HCT116 (cell line): Measurements from ENCODE around the gene VDAC1. TPM values are rescaled to one million over a fixed set of nuclear protein-coding genes. Genes with fewer than 3 reads are reported as not detected.

Source experiments
- ATAC-seq: fragments of 200-7000 bp; cut with Tn5 transposase; 2 replicates; pipeline ENCODE4 v1.9.1; 2020; ENCODE audit warnings: mild to moderate bottlenecking, moderate library complexity
- BruUV-seq: library from RNA; stranded (reverse); fragments of 400-500 nt; replicated peaks from 2 replicates; lab custom pipeline; 2021; lab: Mats Ljungman, UMichigan
- CTCF ChIA-PET: fragments of 300-600 bp; sonication (Branson Sonifier 250); formaldehyde crosslinking; loops from one replicate; lab custom pipeline; 2021; ENCODE audit warnings: antibody characterized with exemption; lab: Charles Lee
- POLR2A ChIA-PET: fragments of 300-600, 350-600 bp; sonication (Branson Sonifier 250); formaldehyde crosslinking; loops from one replicate; lab custom pipeline; 2021; ENCODE audit warnings: antibody characterized with exemption; lab: Charles Lee
- RAD21 ChIA-PET, 2 experiments: fragments of 300-600 bp; sonication (Branson Sonifier 250); formaldehyde crosslinking; loops; one replicate each; lab custom pipeline; 2023; ENCODE audit warnings: low total read pairs in 2 of 2; ENCODE audit not compliant: uncharacterized antibody in 2 of 2, unreplicated experiment in 2 of 2, low non-redundant PET in 1 of 2; lab: Charles Lee
- DNase-seq: peaks from one replicate; pipeline ENCODE4 v3.0.0-alpha.2; 2010; ENCODE audit warnings: low read depth, low spot score
- H2AFZ ChIP-seq: fragments of 200-600 bp; shearing (Covaris generic), sonication (generic); 2 replicates; pipeline ENCODE4 v1.6.1; 2017; ENCODE audit warnings: low read depth, mixed run types, mixed read lengths, antibody characterized with exemption, low read length; ENCODE audit not compliant: poor library complexity, severe bottlenecking
- H3K27ac ChIP-seq: 2 replicates; pipeline ENCODE4 v1.5.1; 2012; ENCODE audit warnings: low read depth, low read length
- H3K27me3 ChIP-seq: fragments of 200-600 bp; sonication (generic); 2 replicates; pipeline ENCODE4 v1.6.1; 2016; ENCODE audit warnings: mixed run types, low read length, mixed read lengths; ENCODE audit not compliant: insufficient read depth
- H3K36me3 ChIP-seq, 2 experiments: fragments of 200-500 bp in 1 of 2; fragments of 200-600 bp in 1 of 2; sonication (Bioruptor generic) in 1 of 2; sonication (generic) in 1 of 2; 2 replicates each; pipeline versions ENCODE4 v1.5.1 to v1.6.1; 2014 to 2016; ENCODE audit warnings: low read length in 2 of 2, inconsistent platforms in 1 of 2, mixed read lengths in 1 of 2, mixed run types in 1 of 2; ENCODE audit not compliant: insufficient read depth in 2 of 2, control insufficient read depth in 1 of 2
- H3K4me1 ChIP-seq, 2 experiments: fragments of 200-600 bp in 1 of 2; sonication (generic) in 1 of 2; 2 replicates each; pipeline versions ENCODE4 v1.5.1 to v1.6.1; 2012 to 2017; ENCODE audit warnings: low read length in 2 of 2, inconsistent platforms in 1 of 2, mild to moderate bottlenecking in 1 of 2, mixed read lengths in 1 of 2, mixed run types in 1 of 2, moderate library complexity in 1 of 2; ENCODE audit not compliant: insufficient read depth in 2 of 2, control insufficient read depth in 1 of 2
- H3K4me2 ChIP-seq: fragments of 200-600 bp; sonication (generic); 2 replicates; pipeline ENCODE4 v1.6.1; 2017; ENCODE audit warnings: mixed run types, low read length, mixed read lengths
- H3K4me3 ChIP-seq, 2 experiments: fragments of 200-600 bp in 1 of 2; sonication (generic) in 1 of 2; replicated peaks in 1 of 2; 2 replicates each; pipeline ENCODE4 v1.5.1; 2011 to 2016; ENCODE audit warnings: low read length in 2 of 2, control low read depth in 1 of 2, low read depth in 1 of 2, mild to moderate bottlenecking in 1 of 2, mixed read lengths in 1 of 2, mixed run types in 1 of 2
- H3K79me2 ChIP-seq: fragments of 200-600 bp; sonication (generic); 2 replicates; pipeline ENCODE4 v1.6.1; 2017; ENCODE audit warnings: mild to moderate bottlenecking, mixed run types, low read length, moderate library complexity, mixed read lengths; ENCODE audit not compliant: insufficient read depth
- H3K9ac ChIP-seq: fragments of 200-600 bp; sonication (generic); 2 replicates; pipeline ENCODE4 v1.6.1; 2016; ENCODE audit warnings: low read length, mixed read lengths
- H3K9me2 ChIP-seq: fragments of 200-600 bp; sonication (generic), shearing (Covaris generic); 2 replicates; pipeline ENCODE4 v1.6.1; 2017; ENCODE audit warnings: mixed run types, mild to moderate bottlenecking, moderate library complexity; ENCODE audit not compliant: insufficient read depth
- H3K9me3 ChIP-seq, 2 experiments: fragments of 200-500 bp in 1 of 2; fragments of 200-600 bp in 1 of 2; sonication (Bioruptor generic) in 1 of 2; sonication (generic) in 1 of 2; 2 replicates each; pipeline ENCODE4 v1.6.1; 2014 to 2017; ENCODE audit warnings: low read length in 2 of 2, mixed read lengths in 2 of 2, inconsistent platforms in 1 of 2, low read depth in 1 of 2, mild to moderate bottlenecking in 1 of 2, mixed run types in 1 of 2, moderate library complexity in 1 of 2; ENCODE audit not compliant: control insufficient read depth in 1 of 2, insufficient read depth in 1 of 2
- H4K20me1 ChIP-seq: fragments of 200-600 bp; sonication (generic), shearing (Covaris generic); 2 replicates; pipeline ENCODE4 v1.6.1; 2017; ENCODE audit warnings: mixed run types, mild to moderate bottlenecking, moderate library complexity; ENCODE audit not compliant: insufficient read depth
- ATF3 ChIP-seq: IDR thresholded peaks from 2 replicates; pipeline ENCODE4 v1.6.1; 2012
- CEBPB ChIP-seq: IDR thresholded peaks from 2 replicates; pipeline ENCODE4 v1.6.1; 2012; ENCODE audit warnings: low read depth
- EGR1 ChIP-seq: IDR thresholded peaks from 2 replicates; pipeline ENCODE4 v1.6.1; 2012; ENCODE audit warnings: low read depth
- ELF1 ChIP-seq: IDR thresholded peaks from 2 replicates; pipeline ENCODE4 v1.6.1; 2012; ENCODE audit warnings: low read depth, borderline replicate concordance
- EZH2 ChIP-seq: fragments of 200-600 bp; sonication (generic); IDR thresholded peaks from 2 replicates; pipeline ENCODE4 v1.6.1; 2017; ENCODE audit warnings: antibody characterized with exemption, mixed run types
- EZH2phosphoT487 ChIP-seq: fragments of 200-600 bp; IDR thresholded peaks from 2 replicates; pipeline ENCODE4 v1.6.1; 2018; ENCODE audit warnings: antibody characterized with exemption, borderline replicate concordance
- FOSL1 ChIP-seq: IDR thresholded peaks from 2 replicates; pipeline ENCODE4 v1.6.1; 2012; ENCODE audit warnings: low read depth
- JUND ChIP-seq: IDR thresholded peaks from 2 replicates; pipeline ENCODE4 v1.6.1; 2012
- MAX ChIP-seq: IDR thresholded peaks from 2 replicates; pipeline ENCODE4 v1.6.1; 2012
- POLR2A ChIP-seq: IDR thresholded peaks from 2 replicates; pipeline ENCODE4 v1.7.0; 2011; ENCODE audit warnings: borderline replicate concordance; ENCODE audit not compliant: insufficient read depth, insufficient read length; ENCODE audit errors: extremely low read depth
- POLR2AphosphoS5 ChIP-seq: IDR thresholded peaks from 2 replicates; pipeline ENCODE4 v1.6.1; 2011; ENCODE audit warnings: mild to moderate bottlenecking, low read depth, low read length, moderate library complexity
- SIN3A ChIP-seq: IDR thresholded peaks from 2 replicates; pipeline ENCODE4 v1.6.1; 2012; ENCODE audit warnings: low read depth
- SP1 ChIP-seq: IDR thresholded peaks from 2 replicates; pipeline ENCODE4 v1.6.1; 2012; ENCODE audit warnings: low read depth
- SRF ChIP-seq: IDR thresholded peaks from 2 replicates; pipeline ENCODE4 v1.6.1; 2012; ENCODE audit warnings: low read depth
- TCF7L2 ChIP-seq: IDR thresholded peaks from 2 replicates; pipeline ENCODE4 v1.7.0; 2011; ENCODE audit warnings: borderline replicate concordance, inconsistent platforms; ENCODE audit not compliant: insufficient read depth, insufficient read length; ENCODE audit errors: extremely low read depth
- ZBTB33 ChIP-seq: IDR thresholded peaks from 2 replicates; pipeline ENCODE4 v1.6.1; 2011; ENCODE audit warnings: mild to moderate bottlenecking, low read length, moderate library complexity; ENCODE audit not compliant: insufficient replicate concordance; ENCODE audit errors: extremely low read depth
- ZNF274 ChIP-seq: fragments of 200-500 bp; sonication (Bioruptor generic); IDR thresholded peaks from 2 replicates; pipeline ENCODE4 v1.6.1; 2014; ENCODE audit warnings: mild to moderate bottlenecking, low read depth, low read length, inconsistent platforms
- intact Hi-C: fragments of 100-400 bp; cut with micrococcal nuclease; formaldehyde crosslinking; loops from 2 replicates; pipeline ENCODE4 v1.10.0; 2022
- total RNA-seq: library from RNA; stranded (reverse); gene quantifications from one replicate; pipeline ENCODE4 v1.2.1, GENCODE V29; 2021; ENCODE audit not compliant: unreplicated experiment
- TF ChIP-seq, protein P1 (sequence below): IDR thresholded peaks from 2 replicates; pipeline ENCODE4 v1.6.1; 2012; ENCODE audit warnings: low read depth

The VDAC1 gene
- total RNA-seq, 1 experiment from 2014 or later: 269 TPM

DNA sequence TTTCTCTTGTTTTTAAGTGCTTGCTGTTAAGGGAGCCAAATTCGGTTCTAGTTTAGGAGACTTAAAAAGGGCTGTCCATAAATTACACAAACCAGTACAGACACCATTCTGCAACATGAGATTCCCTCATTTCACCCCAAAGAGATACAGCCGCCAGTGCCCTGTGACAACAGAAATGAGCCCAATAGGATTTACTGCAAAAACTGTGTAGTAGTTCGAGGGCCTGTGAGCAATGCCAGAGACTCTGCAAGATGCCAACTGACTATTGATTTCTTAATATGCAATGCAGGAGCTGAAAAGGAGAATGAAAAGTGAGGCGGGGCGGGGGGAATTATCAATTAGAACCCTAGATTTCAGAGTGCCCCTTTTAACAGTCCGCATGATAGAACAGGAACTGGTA, 30.6 kb downstream of the VDAC1 start:
- Histone ChIP-seq H3K27ac (no peak overlapping the region), H3K27me3 (no peaks in the 10 kb centered on the region), H3K36me3 (peaks cover 51 to 52% of the 10 kb centered on the region in 2 experiments), H3K4me3 (no peak overlapping the region), H3K4me2 (no peak overlapping the region), H2AFZ (no peak overlapping the region), H3K79me2 (peaks cover 30% of the 10 kb centered on the region), H3K4me1 (peaks cover 0 to 9% of the 10 kb centered on the region in 2 experiments; a peak in 3 of 4 replicates), H4K20me1 (0 out of 2 replicates have a peak, but pooled peaks cover 7% of the 10 kb centered on the region), H3K9ac (no peak overlapping the region), H3K9me3 (no peaks in the 10 kb centered on the region), H3K9me2 (no peaks in the 10 kb centered on the region)
- POLR2A ChIA-PET: no interaction called here
- RAD21 ChIA-PET: no interaction called here
- ATAC-seq (no peak), DNase-seq (no peak)
- no TSS peak for BruUV-seq
- TF ChIP-seq MAX (no peak), ATF3 (no peak), JUND (no peak), ELF1 (no peak), TCF7L2 (no peak), POLR2A (no peak), EZH2phosphoT487 (no peak), ZBTB33 (no peak), SP1 (no peak), FOSL1 (no peak), CEBPB (no peak), EGR1 (no peak), SRF (no peak), EZH2 (no peak), POLR2AphosphoS5 (no peak), ZNF274 (no peak), SIN3A (no peak)
- TF ChIP-seq, protein P1, sequence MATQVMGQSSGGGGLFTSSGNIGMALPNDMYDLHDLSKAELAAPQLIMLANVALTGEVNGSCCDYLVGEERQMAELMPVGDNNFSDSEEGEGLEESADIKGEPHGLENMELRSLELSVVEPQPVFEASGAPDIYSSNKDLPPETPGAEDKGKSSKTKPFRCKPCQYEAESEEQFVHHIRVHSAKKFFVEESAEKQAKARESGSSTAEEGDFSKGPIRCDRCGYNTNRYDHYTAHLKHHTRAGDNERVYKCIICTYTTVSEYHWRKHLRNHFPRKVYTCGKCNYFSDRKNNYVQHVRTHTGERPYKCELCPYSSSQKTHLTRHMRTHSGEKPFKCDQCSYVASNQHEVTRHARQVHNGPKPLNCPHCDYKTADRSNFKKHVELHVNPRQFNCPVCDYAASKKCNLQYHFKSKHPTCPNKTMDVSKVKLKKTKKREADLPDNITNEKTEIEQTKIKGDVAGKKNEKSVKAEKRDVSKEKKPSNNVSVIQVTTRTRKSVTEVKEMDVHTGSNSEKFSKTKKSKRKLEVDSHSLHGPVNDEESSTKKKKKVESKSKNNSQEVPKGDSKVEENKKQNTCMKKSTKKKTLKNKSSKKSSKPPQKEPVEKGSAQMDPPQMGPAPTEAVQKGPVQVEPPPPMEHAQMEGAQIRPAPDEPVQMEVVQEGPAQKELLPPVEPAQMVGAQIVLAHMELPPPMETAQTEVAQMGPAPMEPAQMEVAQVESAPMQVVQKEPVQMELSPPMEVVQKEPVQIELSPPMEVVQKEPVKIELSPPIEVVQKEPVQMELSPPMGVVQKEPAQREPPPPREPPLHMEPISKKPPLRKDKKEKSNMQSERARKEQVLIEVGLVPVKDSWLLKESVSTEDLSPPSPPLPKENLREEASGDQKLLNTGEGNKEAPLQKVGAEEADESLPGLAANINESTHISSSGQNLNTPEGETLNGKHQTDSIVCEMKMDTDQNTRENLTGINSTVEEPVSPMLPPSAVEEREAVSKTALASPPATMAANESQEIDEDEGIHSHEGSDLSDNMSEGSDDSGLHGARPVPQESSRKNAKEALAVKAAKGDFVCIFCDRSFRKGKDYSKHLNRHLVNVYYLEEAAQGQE: no peak
- intact Hi-C loops: no loop called here
- CTCF ChIA-PET: interaction anchor here (1.3 kb wide), 1 partner anchor 23 kb away, joined by 6 read pairs; no protein-coding TSS in a partner anchor
